RWPE1 (cell line): Measurements from ENCODE around the gene PPFIBP1.

Experiments used
- CTCF ChIA-PET: fragments of 350-600 bp; sonication (Branson Sonifier 250); formaldehyde crosslinking; extraction: SDS; loops from one replicate; lab custom pipeline; 2021; lab: Yijun Ruan, JAX
- POLR2A ChIA-PET: fragments of 400-600 bp; formaldehyde crosslinking; extraction: SDS; loops from one replicate; lab custom pipeline; 2020; ENCODE audit warnings: antibody characterized with exemption; ENCODE audit not compliant: low non-redundant PET; lab: Yijun Ruan, JAX
- DNase-seq: peaks from one replicate; pipeline ENCODE4 v3.0.0; 2012; ENCODE audit warnings: low spot score
- H3K27ac ChIP-seq: fragments of 450-650 bp; 2 replicates; pipeline ENCODE4 v1.5.1; 2017
- TF ChIP-seq, protein P1 (sequence below): fragments of 450-650 bp; conservative IDR thresholded peaks from 2 replicates; pipeline ENCODE4 v1.5.1; 2017; ENCODE audit warnings: low read depth, mild to moderate bottlenecking

PPFIBP1 gene

DNA sequence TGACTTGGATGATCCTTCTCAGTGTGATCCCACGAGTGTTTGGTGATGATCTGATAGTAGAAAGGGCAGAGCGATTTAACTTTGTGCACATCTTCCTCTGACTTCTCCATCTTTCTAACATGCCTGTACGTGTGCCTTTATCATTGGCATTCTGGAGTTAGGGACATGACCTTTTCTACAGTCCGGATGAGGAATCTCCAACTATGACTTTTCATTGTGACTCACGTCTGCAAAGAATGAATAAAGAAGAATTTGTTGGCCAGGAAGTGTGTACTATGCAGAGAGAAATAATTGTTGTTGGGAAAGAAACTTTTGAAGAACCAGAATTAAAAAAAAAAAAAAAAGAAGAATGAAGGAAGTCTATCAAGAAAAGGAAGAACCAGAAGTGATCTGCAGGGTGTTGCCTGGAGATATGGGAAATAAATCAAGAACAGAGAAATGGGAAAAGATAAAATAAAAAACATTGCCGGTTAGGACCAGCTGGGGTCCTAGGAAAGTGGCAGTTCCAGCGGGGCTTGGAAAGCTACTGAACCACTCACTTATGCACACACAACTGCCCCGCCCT lies 25.3 kb downstream of the PPFIBP1 start:
- TF ChIP-seq, protein P1, sequence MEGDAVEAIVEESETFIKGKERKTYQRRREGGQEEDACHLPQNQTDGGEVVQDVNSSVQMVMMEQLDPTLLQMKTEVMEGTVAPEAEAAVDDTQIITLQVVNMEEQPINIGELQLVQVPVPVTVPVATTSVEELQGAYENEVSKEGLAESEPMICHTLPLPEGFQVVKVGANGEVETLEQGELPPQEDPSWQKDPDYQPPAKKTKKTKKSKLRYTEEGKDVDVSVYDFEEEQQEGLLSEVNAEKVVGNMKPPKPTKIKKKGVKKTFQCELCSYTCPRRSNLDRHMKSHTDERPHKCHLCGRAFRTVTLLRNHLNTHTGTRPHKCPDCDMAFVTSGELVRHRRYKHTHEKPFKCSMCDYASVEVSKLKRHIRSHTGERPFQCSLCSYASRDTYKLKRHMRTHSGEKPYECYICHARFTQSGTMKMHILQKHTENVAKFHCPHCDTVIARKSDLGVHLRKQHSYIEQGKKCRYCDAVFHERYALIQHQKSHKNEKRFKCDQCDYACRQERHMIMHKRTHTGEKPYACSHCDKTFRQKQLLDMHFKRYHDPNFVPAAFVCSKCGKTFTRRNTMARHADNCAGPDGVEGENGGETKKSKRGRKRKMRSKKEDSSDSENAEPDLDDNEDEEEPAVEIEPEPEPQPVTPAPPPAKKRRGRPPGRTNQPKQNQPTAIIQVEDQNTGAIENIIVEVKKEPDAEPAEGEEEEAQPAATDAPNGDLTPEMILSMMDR: no peak
- peak overlapping the region; percentile 94 for H3K27ac ChIP-seq
- POLR2A ChIA-PET: interaction anchor here (1.0 kb wide), 1 partner anchor 24 kb away, joined by 3 read pairs; no protein-coding TSS in a partner anchor
- DNase-seq: peak; percentile 69
- CTCF ChIA-PET: interaction anchor here (0.6 to 1.0 kb wide), 2 partner anchors 115 to 1891 kb away, joined by 3 to 6 read pairs; no protein-coding TSS in a partner anchor

DNA sequence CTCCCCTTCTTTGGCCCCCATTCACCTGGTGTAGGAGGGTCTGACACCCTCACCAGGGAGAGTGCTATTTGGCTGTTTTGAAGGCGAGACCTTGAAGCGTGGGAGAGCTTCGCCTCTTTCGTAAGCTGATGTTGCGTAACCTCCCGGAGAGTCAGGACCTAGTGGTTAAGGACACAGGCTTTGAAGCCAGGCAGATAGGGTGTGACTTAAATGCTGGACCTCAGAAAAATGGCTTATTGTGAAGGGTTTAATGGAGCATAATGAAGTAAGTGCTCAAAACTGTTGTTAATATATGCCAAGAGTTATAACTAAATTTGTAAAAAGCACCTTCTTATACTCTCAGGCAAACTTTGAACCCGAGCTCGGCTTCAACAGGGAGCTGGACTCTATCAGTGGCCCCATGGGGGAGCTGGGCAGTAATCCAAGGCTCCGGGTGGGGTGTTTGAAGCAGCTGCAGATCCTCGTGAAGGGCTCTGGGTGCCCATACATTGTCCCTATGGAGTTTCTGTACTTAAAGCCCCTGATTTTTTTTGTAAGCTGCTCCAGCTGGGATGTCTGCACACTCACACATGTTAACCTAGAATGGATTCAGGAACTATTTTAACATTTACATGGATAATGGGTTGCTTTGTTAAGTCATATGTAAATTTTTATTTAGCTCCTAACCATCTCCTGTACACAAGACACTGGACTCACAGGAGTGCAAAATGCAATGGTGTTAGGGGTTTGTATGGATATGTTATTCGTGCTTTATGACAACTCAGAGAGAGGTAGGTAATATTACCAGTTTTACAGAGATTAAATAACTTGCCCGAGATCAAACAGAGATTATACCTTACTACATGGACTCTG lies 26.0 kb downstream of the PPFIBP1 start:
- peak; percentile 72 for DNase-seq
- ChIA-PET POLR2A (interaction anchor here (1.0 kb wide), 1 partner anchor 25 kb away, joined by 3 read pairs; no protein-coding TSS in a partner anchor), CTCF (interaction anchor here (0.6 to 1.0 kb wide), 3 partner anchors 27 to 1891 kb away, joined by 3 to 6 read pairs (median 3); no protein-coding TSS in a partner anchor)
- TF ChIP-seq, protein P1: no peak
- H3K27ac ChIP-seq: peak overlapping the region; percentile 94

DNA sequence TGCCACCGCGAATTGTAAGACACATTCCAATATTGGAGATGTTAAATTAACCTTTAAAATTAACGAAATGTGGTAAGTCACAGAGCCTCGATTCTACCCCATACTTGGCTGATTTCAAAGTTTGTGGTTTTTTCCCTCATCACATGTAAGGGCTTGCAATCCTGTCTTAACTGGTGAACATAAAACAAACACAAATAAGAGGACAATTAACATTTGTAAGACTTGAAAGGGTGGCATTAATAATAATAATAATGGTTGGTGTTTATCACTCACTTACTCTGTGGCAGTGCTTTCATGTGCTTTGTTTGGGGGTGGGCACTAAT lies 26.6 kb downstream of the PPFIBP1 start:
- TF ChIP-seq, protein P1: no peak
- CTCF ChIA-PET: interaction anchor here (0.6 kb wide), 1 partner anchor 28 kb away, joined by 3 read pairs; no protein-coding TSS in a partner anchor
- POLR2A ChIA-PET: no interaction called here
- no peak overlapping the region for H3K27ac ChIP-seq
- no peak for DNase-seq

DNA sequence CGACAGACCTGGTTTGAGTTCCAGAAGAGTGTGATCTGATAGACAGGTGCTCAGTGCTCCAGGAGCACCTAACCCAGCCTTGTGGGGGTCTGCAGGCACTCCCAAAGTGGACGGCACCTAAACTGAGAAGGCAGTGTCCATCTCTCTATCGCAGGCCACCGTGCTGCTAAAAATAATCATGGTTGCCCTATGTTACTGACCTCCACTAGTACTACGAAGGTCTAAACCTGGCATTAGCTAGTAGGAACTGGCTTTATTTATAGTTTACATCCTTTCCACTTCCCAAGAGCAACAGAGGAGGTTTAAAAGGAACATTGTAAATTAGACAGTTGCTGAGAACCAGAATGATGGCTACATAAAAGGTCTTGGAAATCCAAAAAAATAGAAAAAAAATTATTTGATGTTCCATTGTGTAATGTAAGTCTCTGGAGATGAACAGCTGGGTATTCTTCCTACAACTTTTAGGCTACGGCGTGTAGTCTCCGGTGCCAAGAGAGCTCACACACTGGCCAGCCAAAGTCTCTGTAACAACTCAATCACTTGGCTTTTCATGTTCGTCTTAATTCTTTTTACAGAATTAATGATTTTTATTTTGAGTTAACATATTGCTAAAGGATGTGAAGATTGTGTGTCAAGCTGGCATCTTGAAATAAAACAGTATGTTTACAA lies 27.3 kb downstream of the PPFIBP1 start:
- peak overlapping the region; percentile 65 for H3K27ac ChIP-seq
- TF ChIP-seq, protein P1: no peak
- DNase-seq: no peak
- ChIA-PET CTCF (no interaction called here), POLR2A (no interaction called here)

DNA sequence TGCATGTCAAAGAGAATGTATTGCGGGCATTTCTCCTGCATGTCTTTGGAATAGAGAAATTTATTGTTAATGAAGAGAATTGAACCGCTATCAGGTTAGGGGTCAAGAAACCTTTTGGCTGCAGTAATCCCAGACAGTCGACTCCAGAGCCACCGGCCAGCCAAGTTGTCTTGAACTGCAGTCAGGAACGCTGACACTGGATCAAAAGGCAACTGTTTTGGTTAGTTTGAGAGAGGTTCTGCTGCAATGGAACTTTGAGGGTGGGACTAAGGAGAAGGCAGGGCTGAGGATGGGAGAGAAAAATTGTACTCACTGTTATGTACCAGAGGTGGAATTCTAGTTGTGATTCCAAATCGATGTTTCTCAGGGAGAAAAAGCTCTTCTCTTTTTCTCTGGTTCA lies 28.2 kb downstream of the PPFIBP1 start:
- H3K27ac ChIP-seq: no peak overlapping the region
- TF ChIP-seq, protein P1: no peak
- ChIA-PET POLR2A (no interaction called here), CTCF (no interaction called here)
- no peak for DNase-seq
